HL-60 (cell line): ENCODE data around the gene IP6K2.

Source experiments
- CTCF ChIP-seq: IDR thresholded peaks from one replicate; pipeline ENCODE4 v1.5.1; 2011; ENCODE audit warnings: low read length, control low read depth, inconsistent platforms; ENCODE audit not compliant: insufficient read depth
- GABPA ChIP-seq: IDR thresholded peaks from 2 replicates; pipeline ENCODE4 v1.6.1; 2012; ENCODE audit warnings: low read depth
- POLR2AphosphoS5 ChIP-seq: IDR thresholded peaks from 2 replicates; pipeline ENCODE4 v1.6.1; 2012; ENCODE audit warnings: low read depth
- REST ChIP-seq: IDR thresholded peaks from 2 replicates; pipeline ENCODE4 v1.6.1; 2012; ENCODE audit warnings: low read depth; ENCODE audit not compliant: insufficient replicate concordance

GRCh38 chr3:48661501-48662144 lies 55.4 kb downstream of the IP6K2 start:
- no peak for TF ChIP-seq CTCF
- no peak for TF ChIP-seq POLR2AphosphoS5
- peak; percentile 100 for TF ChIP-seq REST
- TF ChIP-seq GABPA = no peak
